Fibroblast of gingiva (primary cell): ENCODE data around the gene KRTAP12-1.
"Not testable (repeated sequence)": the region's sequence is repeated elsewhere in the genome, so short reads cannot be mapped to it uniquely, and the experiment has no call there.

Experiments
- DNase-seq: peaks from one replicate; pipeline ENCODE4 v3.0.0-alpha.2; 2011; ENCODE audit warnings: low read depth

KRTAP12-1 gene

GRCh38 chr21:44667612-44668011, 14.4 kb downstream of the KRTAP12-1 start:
- DNase-seq: no peak

- no peak for DNase-seq
Measured at GRCh38 chr21:44666401-44667320, 15.3 kb downstream of the KRTAP12-1 start, which contains the start of gene KRTAP12-2. Gene KRTAP12-2 (minus strand): TSS chr21:44666927. CDS start chr21:44666886, 41 bp downstream.

- DNase-seq: no peak
Measured at GRCh38 chr21:44664691-44665090, 17.3 kb downstream of the KRTAP12-1 start.

GRCh38 chr21:44661567-44661966, 20.4 kb downstream of the KRTAP12-1 start:
- not testable (repeated sequence) for DNase-seq

GRCh38 chr21:44658913-44659595, 22.9 kb downstream of the KRTAP12-1 start:
- no peak for DNase-seq

- no peak for DNase-seq
Measured at GRCh38 chr21:44658541-44658910, 23.4 kb downstream of the KRTAP12-1 start.

- DNase-seq: no peak
Measured at GRCh38 chr21:44657635-44658540, 24.1 kb downstream of the KRTAP12-1 start, which contains the start of gene KRTAP12-3. Gene KRTAP12-3 (plus strand): TSS chr21:44657932. CDS start chr21:44657980, 48 bp downstream.

- no peak for DNase-seq
Measured at GRCh38 chr21:44656868-44657267, 25.1 kb downstream of the KRTAP12-1 start.

- DNase-seq: no peak
Measured at GRCh38 chr21:44654576-44655175, 27.3 kb downstream of the KRTAP12-1 start, which contains the start of gene KRTAP12-4. Gene KRTAP12-4 (minus strand): TSS chr21:44654659. CDS start chr21:44654614, 45 bp downstream.

- DNase-seq: no peak
Measured at GRCh38 chr21:44653656-44654575, 28.0 kb downstream of the KRTAP12-1 start.

GRCh38 chr21:44653123-44653522, 28.8 kb downstream of the KRTAP12-1 start:
- DNase-seq: no peak

GRCh38 chr21:44650973-44651675, 30.8 kb downstream of the KRTAP12-1 start:
- DNase-seq: no peak

GRCh38 chr21:44650265-44650972, 31.5 kb downstream of the KRTAP12-1 start:
- DNase-seq: no peak

- no peak for DNase-seq
Measured at GRCh38 chr21:44649521-44650100, 32.4 kb downstream of the KRTAP12-1 start.

GRCh38 chr21:44648557-44649311, 33.2 kb downstream of the KRTAP12-1 start:
- DNase-seq: no peak

GRCh38 chr21:44647222-44647552, 34.8 kb downstream of the KRTAP12-1 start:
- DNase-seq: no peak

GRCh38 chr21:44646366-44647221, 35.4 kb downstream of the KRTAP12-1 start, which contains the start of gene KRTAP10-11:
Gene KRTAP10-11 (plus strand): TSS chr21:44646414. CDS start chr21:44646459, 45 bp downstream.
- not testable (repeated sequence) for DNase-seq
